ENCODE results near the gene PRC1. TPM values are rescaled to one million over a fixed set of nuclear protein-coding genes. Genes with fewer than 3 reads are reported as not detected.

The PRC1 gene
- total RNA-seq, 4 donors from 2014 or later, result 12.1 to 31.0 (median 14.9) TPM

GRCh38 chr15:90956274-90957030 is 37.9 kb downstream of the PRC1 start:
- peak overlapping the region; percentile 10 to 82 (median 78) for H3K27ac ChIP-seq
- H3K4me1 ChIP-seq, result peaks cover 0 to 56% (median 24%) of the 10 kb centered on the region in 4 donors
- WGBS, 2 donors, result 8 to 10% methylated on average over 44 of the region's 56 CpGs
- no peaks in the 10 kb centered on the region for H3K9me3 ChIP-seq
- peaks cover 0 to 43% (median 5%) of the 10 kb centered on the region in 3 donors for H3K36me3 ChIP-seq
- H3K27me3 ChIP-seq, result no peaks in the 10 kb centered on the region
- TF ChIP-seq CTCF (IDR thresholded peaks at IDR 0.05) (peak; percentile 94 to 97 (median 95)), POLR2A (IDR thresholded peaks at IDR 0.05) (no peak), EP300 (IDR thresholded peaks at IDR 0.05) (no peak)
- peak; percentile 63 to 76 for DNase-seq (ENCODE audit: low spot score in 2 of 2)
- peak overlapping the region; percentile 44 to 71 (median 67) for H3K4me3 ChIP-seq

DNA sequence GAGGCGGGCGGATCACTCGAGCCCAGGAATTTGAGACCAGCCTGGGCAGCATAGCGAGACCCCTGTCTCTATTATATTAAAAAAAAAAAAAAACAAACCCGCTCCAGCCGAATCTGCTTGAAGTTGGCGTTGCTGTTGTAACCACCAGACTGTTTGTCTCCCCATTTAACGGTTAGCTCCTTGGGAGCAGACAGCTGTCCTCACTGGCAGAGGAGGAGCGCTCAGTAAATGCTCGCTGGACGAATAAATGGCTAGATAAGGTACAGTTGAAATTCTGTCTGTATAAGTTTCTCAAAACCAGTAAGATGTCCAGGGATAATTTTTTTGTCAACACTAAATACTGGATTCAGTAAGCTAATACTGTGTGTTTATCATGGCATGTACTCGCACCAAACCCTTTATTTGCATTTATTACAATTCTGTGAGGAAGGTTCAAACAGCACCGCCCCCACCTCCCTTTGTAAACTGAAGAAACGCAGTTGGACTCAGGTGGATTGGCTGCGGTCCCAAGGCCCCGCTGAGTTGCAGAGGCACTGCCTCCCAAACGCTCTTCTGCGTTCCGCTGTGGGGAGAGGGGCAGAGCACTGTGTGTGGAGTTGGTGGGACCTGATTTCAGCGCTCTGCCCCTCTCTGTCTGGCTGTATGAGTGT is 38.6 kb downstream of the PRC1 start:
- peak overlapping the region in 1 of 4 donors; percentile 93 for H3K27ac ChIP-seq
- TF ChIP-seq POLR2A (IDR thresholded peaks at IDR 0.05), result no peak
- no peak for TF ChIP-seq EP300 (IDR thresholded peaks at IDR 0.05)
- TF ChIP-seq CTCF (IDR thresholded peaks at IDR 0.05), result no peak
- no peaks in the 10 kb centered on the region for H3K27me3 ChIP-seq
- no peak for DNase-seq (ENCODE audit: low spot score in 2 of 2)
- peak overlapping the region in 3 of 4 donors; percentile 87 to 95 (median 87) for H3K4me3 ChIP-seq
- 77 to 78% methylated on average over 19 to 20 of the region's 20 CpGs for WGBS, 2 donors
- H3K36me3 ChIP-seq, result peaks cover 0 to 43% (median 5%) of the 10 kb centered on the region in 3 donors
- peaks cover 0 to 55% (median 24%) of the 10 kb centered on the region in 4 donors for H3K4me1 ChIP-seq
- no peaks in the 10 kb centered on the region for H3K9me3 ChIP-seq

GRCh38 chr15:90954712-90955623 is 39.4 kb downstream of the PRC1 start, which contains the start of gene RCCD1:
Gene RCCD1 (plus strand): TSS chr15:90954884. CDS start chr15:90956735, 1,851 bp downstream.
- WGBS, 2 donors, result 3 to 5% methylated on average over 38 to 46 of the region's 69 CpGs
- Histone ChIP-seq H3K4me1 (peaks cover 0 to 47% (median 24%) of the 10 kb centered on the region in 4 donors), H3K27me3 (no peaks in the 10 kb centered on the region), H3K36me3 (peaks cover 0 to 43% (median 11%) of the 10 kb centered on the region in 3 donors), H3K9me3 (no peaks in the 10 kb centered on the region), H3K4me3 (peak within 1 kb of the TSS; percentile 87 to 95 (median 88)), H3K27ac (peak within 1 kb of the TSS; percentile 81 to 96 (median 93))
- peak; percentile 90 to 92 for DNase-seq (ENCODE audit: low spot score in 2 of 2)
- peak in 1 of 5 experiments; percentile 38 for TF ChIP-seq CTCF (IDR thresholded peaks at IDR 0.05)
- peak; percentile 31 to 80 for TF ChIP-seq EP300 (IDR thresholded peaks at IDR 0.05)
- TF ChIP-seq POLR2A (IDR thresholded peaks at IDR 0.05), result peak in 1 of 2 donors; percentile 64

- 70 to 71% methylated on average over 16 of the region's 16 CpGs for WGBS, 2 donors
- H3K4me3 ChIP-seq, result peak overlapping the region; percentile 87 to 95 (median 88)
- peak overlapping the region; percentile 81 to 96 (median 93) for H3K27ac ChIP-seq
- TF ChIP-seq CTCF (IDR thresholded peaks at IDR 0.05), result no peak
- no peak for TF ChIP-seq POLR2A (IDR thresholded peaks at IDR 0.05)
- TF ChIP-seq EP300 (IDR thresholded peaks at IDR 0.05), result no peak
- no peaks in the 10 kb centered on the region for H3K27me3 ChIP-seq
- DNase-seq (ENCODE audit: low spot score in 2 of 2), result no peak
- peaks cover 0 to 50% (median 14%) of the 10 kb centered on the region in 3 donors for H3K36me3 ChIP-seq
- no peaks in the 10 kb centered on the region for H3K9me3 ChIP-seq
- peaks cover 0 to 39% (median 24%) of the 10 kb centered on the region in 4 donors for H3K4me1 ChIP-seq
Observed at GRCh38 chr15:90953947-90954711, 40.2 kb downstream of the PRC1 start.
